Caco-2 (cell line): ENCODE measurements around the gene SCN1B. TPM values are rescaled to one million over a fixed set of nuclear protein-coding genes. Genes with fewer than 3 reads are reported as not detected.

Experiments used
- BruUV-seq: library from RNA; stranded (reverse); fragments of 400-500 nt; replicated peaks from 2 replicates; lab custom pipeline; 2021; lab: Mats Ljungman, UMichigan
- CTCF ChIA-PET: fragments of 300-600 bp; sonication (Branson Sonifier 250); formaldehyde crosslinking; loops from one replicate; lab custom pipeline; 2022; ENCODE audit warnings: antibody characterized with exemption; lab: Charles Lee
- POLR2A ChIA-PET: fragments of 300-600 bp; sonication (Branson Sonifier 250); formaldehyde crosslinking; loops from one replicate; lab custom pipeline; 2022; ENCODE audit warnings: antibody characterized with exemption; lab: Charles Lee
- DNase-seq, 2 experiments: peaks; one replicate each; pipeline versions ENCODE4 v3.0.0 to v3.0.0-alpha.2; 2020 to 2022
- H3K27me3 ChIP-seq: replicated peaks from 2 replicates; pipeline ENCODE4 v1.6.0; 2011; ENCODE audit warnings: low read length; ENCODE audit not compliant: control insufficient read depth, insufficient read depth
- H3K36me3 ChIP-seq: 2 replicates; pipeline ENCODE4 v1.5.1; 2011; ENCODE audit warnings: low read length; ENCODE audit not compliant: control insufficient read depth, insufficient read depth
- H3K4me1 ChIP-seq: fragments of 250-450 bp; sonication (Bioruptor Pico); 2 replicates; pipeline ENCODE4 v1.5.1; 2020; ENCODE audit warnings: mild to moderate bottlenecking
- H3K4me3 ChIP-seq: 2 replicates; pipeline ENCODE4 v1.5.1; 2011; ENCODE audit warnings: low read depth, mild to moderate bottlenecking, control low read depth, low read length
- H3K9me3 ChIP-seq: fragments of 250-450 bp; sonication (Bioruptor Pico); 2 replicates; pipeline ENCODE4 v1.5.1; 2020; ENCODE audit warnings: mild to moderate bottlenecking, moderate library complexity
- H3K27ac Mint-ChIP-seq: one replicate; pipeline ENCODE4 v1.8.0; 2022; ENCODE audit warnings: mixed read lengths; ENCODE audit not compliant: unreplicated experiment
- H3K27me3 Mint-ChIP-seq: one replicate; pipeline ENCODE4 v1.8.0; 2022; ENCODE audit warnings: mixed read lengths; ENCODE audit not compliant: insufficient read depth, unreplicated experiment
- H3K36me3 Mint-ChIP-seq: one replicate; pipeline ENCODE4 v1.8.0; 2022; ENCODE audit warnings: mild to moderate bottlenecking, mixed read lengths; ENCODE audit not compliant: insufficient read depth, unreplicated experiment
- H3K4me1 Mint-ChIP-seq: one replicate; pipeline ENCODE4 v1.8.0; 2022; ENCODE audit warnings: low read depth, mixed read lengths; ENCODE audit not compliant: unreplicated experiment
- H3K4me3 Mint-ChIP-seq: one replicate; pipeline ENCODE4 v1.8.0; 2022; ENCODE audit warnings: mild to moderate bottlenecking, moderate library complexity, mixed read lengths; ENCODE audit not compliant: unreplicated experiment
- H3K9me3 Mint-ChIP-seq: one replicate; pipeline ENCODE4 v1.8.0; 2022; ENCODE audit warnings: mixed read lengths; ENCODE audit not compliant: unreplicated experiment
- CTCF ChIP-seq, 2 experiments: fragments of 200-600 bp in 1 of 2; IDR thresholded peaks; 1 replicate in 1 of 2; 2 replicates in 1 of 2; pipeline versions ENCODE4 v1.5.1 to v1.8.0; 2011 to 2022; ENCODE audit warnings: antibody characterized with exemption in 1 of 2, control low read depth in 1 of 2, inconsistent platforms in 1 of 2, low read depth in 1 of 2, low read length in 1 of 2, mild to moderate bottlenecking in 1 of 2, moderate library complexity in 1 of 2; ENCODE audit not compliant: insufficient read depth in 1 of 2, severe bottlenecking in 1 of 2, unreplicated experiment in 1 of 2
- intact Hi-C: fragments of 100-400 bp; cut with micrococcal nuclease; formaldehyde crosslinking; loops from one replicate; pipeline ENCODE4 v1.10.0; 2022; ENCODE audit not compliant: unreplicated experiment
- total RNA-seq: library from RNA; stranded (reverse); gene quantifications from 2 replicates; pipeline ENCODE4 v1.2.3, GENCODE V29; 2022

SCN1B gene
- total RNA-seq, 1 experiment from 2014 or later: 1.7 TPM

- H3K36me3 ChIP-seq: no peaks in the 10 kb centered on the region; the same call in none of the 2 replicates
- no peaks in the 10 kb centered on the region for H3K9me3 ChIP-seq
- H3K4me1 ChIP-seq: no peaks in the 10 kb centered on the region
- no peak for TF ChIP-seq CTCF (IDR thresholded peaks at IDR 0.05; ENCODE audit: insufficient read depth in 1 of 2, low read depth in 1 of 2, low read length in 1 of 2, severe bottlenecking in 1 of 2, unreplicated experiment in 1 of 2)
- intact Hi-C loops: no loop called here
- H3K9me3 Mint-ChIP-seq: no peaks in the 10 kb centered on the region
- H3K4me3 Mint-ChIP-seq: no peak overlapping the region
- no peak overlapping the region for H3K4me3 ChIP-seq
- peaks cover 29% of the 10 kb centered on the region for H3K36me3 Mint-ChIP-seq
- POLR2A ChIA-PET: no interaction called here
- no peak for DNase-seq
- no TSS peak for BruUV-seq
- no peaks in the 10 kb centered on the region for H3K27me3 Mint-ChIP-seq
- no peaks in the 10 kb centered on the region for H3K27me3 ChIP-seq
- CTCF ChIA-PET: no interaction called here
- no peak overlapping the region for H3K27ac Mint-ChIP-seq
- H3K4me1 Mint-ChIP-seq: no peaks in the 10 kb centered on the region
Observed at GRCh38 chr19:35051796-35052195, 21.5 kb downstream of the SCN1B start.

- ChIA-PET POLR2A (no interaction called here), CTCF (no interaction called here)
- Mint-ChIP-seq H3K27me3 (no peaks in the 10 kb centered on the region), H3K4me1 (no peaks in the 10 kb centered on the region), H3K36me3 (peaks cover 22% of the 10 kb centered on the region), H3K4me3 (no peak overlapping the region), H3K9me3 (no peaks in the 10 kb centered on the region), H3K27ac (no peak overlapping the region)
- H3K4me3 ChIP-seq: no peak overlapping the region
- no TSS peak for BruUV-seq
- no peaks in the 10 kb centered on the region for H3K4me1 ChIP-seq
- no peak for TF ChIP-seq CTCF (IDR thresholded peaks at IDR 0.05; ENCODE audit: insufficient read depth in 1 of 2, low read depth in 1 of 2, low read length in 1 of 2, severe bottlenecking in 1 of 2, unreplicated experiment in 1 of 2)
- H3K36me3 ChIP-seq: no peaks in the 10 kb centered on the region; the same call in none of the 2 replicates
- no peaks in the 10 kb centered on the region for H3K27me3 ChIP-seq
- no peaks in the 10 kb centered on the region for H3K9me3 ChIP-seq
- intact Hi-C loops: no loop called here
- no peak for DNase-seq
Observed at GRCh38 chr19:35052599-35053190, 22.4 kb downstream of the SCN1B start.

- Mint-ChIP-seq H3K36me3 (peaks cover 22% of the 10 kb centered on the region), H3K4me3 (no peak overlapping the region), H3K9me3 (no peaks in the 10 kb centered on the region), H3K27ac (no peak overlapping the region), H3K4me1 (no peaks in the 10 kb centered on the region), H3K27me3 (no peaks in the 10 kb centered on the region)
- no peak overlapping the region for H3K4me3 ChIP-seq
- intact Hi-C loops: no loop called here
- no peaks in the 10 kb centered on the region for H3K9me3 ChIP-seq
- no peaks in the 10 kb centered on the region; the same call in none of the 2 replicates for H3K36me3 ChIP-seq
- ChIA-PET CTCF (interaction anchor here (0.9 kb wide), 1 partner anchor 9 kb away, joined by 3 read pairs; no protein-coding TSS in a partner anchor), POLR2A (no interaction called here)
- TF ChIP-seq CTCF (IDR thresholded peaks at IDR 0.05; ENCODE audit: insufficient read depth in 1 of 2, low read depth in 1 of 2, low read length in 1 of 2, severe bottlenecking in 1 of 2, unreplicated experiment in 1 of 2): no peak
- no peak for DNase-seq
- BruUV-seq: no TSS peak
- H3K4me1 ChIP-seq: no peaks in the 10 kb centered on the region
- H3K27me3 ChIP-seq: no peaks in the 10 kb centered on the region
Observed at GRCh38 chr19:35053667-35054293, 23.5 kb downstream of the SCN1B start.
